ENCODE results near the gene PALLD.

The PALLD gene

GRCh38 chr4:168771251-168771650 lies 274.4 kb downstream of the PALLD start:
- no peak for DNase-seq
- H3K4me1 ChIP-seq (ENCODE audit: insufficient read depth, low read length), result no peaks in the 10 kb centered on the region
- H3K27ac ChIP-seq (ENCODE audit: low read length), result no peak overlapping the region
- no peaks in the 10 kb centered on the region for H3K79me2 ChIP-seq (ENCODE audit: insufficient read depth, low read length)
- no peak for TF ChIP-seq EZH2 (IDR thresholded peaks at IDR 0.05; ENCODE audit: borderline replicate concordance, low read depth, low read length, severe bottlenecking)
- TF ChIP-seq CTCF (IDR thresholded peaks at IDR 0.05; ENCODE audit: borderline replicate concordance, extremely low read depth, low read length, poor library complexity, severe bottlenecking), result no peak
- no peaks in the 10 kb centered on the region for H3K36me3 ChIP-seq (ENCODE audit: insufficient read depth, low read length)
- peaks cover 2% of the 10 kb centered on the region for H3K9me3 ChIP-seq (ENCODE audit: insufficient read depth, low read length, severe bottlenecking)
- ATAC-seq (ENCODE audit: insufficient read depth, low read depth), result no peak
- no peaks in the 10 kb centered on the region for H3K27me3 ChIP-seq (ENCODE audit: insufficient read depth, low read length, poor library complexity)
- H3K9ac ChIP-seq (ENCODE audit: low read depth, low read length), result no peak overlapping the region
- no peak overlapping the region for H3K4me3 ChIP-seq (ENCODE audit: low read depth in 1 of 2, low read length in 2 of 2)
- no peak overlapping the region for H2AFZ ChIP-seq (ENCODE audit: low read depth, low read length)
- no peak overlapping the region for H3K4me2 ChIP-seq (ENCODE audit: insufficient read depth, low read length)
- no peaks in the 10 kb centered on the region for H4K20me1 ChIP-seq (ENCODE audit: insufficient read depth, low read length)

DNA sequence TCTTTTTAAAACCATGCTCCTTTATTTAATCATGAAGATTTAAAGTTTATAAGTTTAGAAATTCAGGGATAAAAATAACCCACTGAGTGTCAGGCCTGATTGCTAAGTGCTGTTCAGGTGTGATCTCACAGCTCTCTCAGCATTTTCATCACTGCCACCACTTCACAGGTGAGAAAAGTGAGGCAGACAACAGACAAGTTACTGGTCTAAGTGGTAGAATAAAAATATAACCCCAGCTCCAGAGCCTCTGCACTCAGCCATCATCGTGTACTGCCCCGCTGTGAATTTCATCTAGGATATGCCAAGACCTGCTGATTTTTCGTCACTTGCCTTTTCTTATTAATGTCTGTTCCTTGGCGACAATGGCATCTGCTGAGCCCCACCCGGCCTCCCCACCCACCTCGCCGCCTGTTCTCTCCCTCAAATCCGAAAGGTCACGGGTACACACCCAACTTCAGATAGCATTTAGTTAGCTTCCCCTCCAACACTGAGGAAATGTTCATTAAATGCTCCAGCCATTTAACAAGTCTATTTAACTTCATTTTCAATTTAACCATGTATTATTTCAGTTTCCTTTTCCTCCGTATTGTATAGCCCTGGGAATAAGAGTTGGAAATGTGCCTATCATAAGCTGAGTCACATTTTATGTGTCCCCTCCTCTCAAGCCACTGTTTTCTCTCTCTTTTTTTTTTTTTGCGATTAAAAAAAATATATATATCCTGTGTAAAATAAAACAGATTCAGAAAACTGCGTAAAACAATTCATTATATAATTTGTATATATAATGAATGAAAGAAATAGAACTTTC lies 276.7 kb downstream of the PALLD start:
- H3K36me3 ChIP-seq (ENCODE audit: insufficient read depth, low read length), result no peaks in the 10 kb centered on the region
- no peak overlapping the region for H3K9ac ChIP-seq (ENCODE audit: low read depth, low read length)
- no peak for TF ChIP-seq EZH2 (IDR thresholded peaks at IDR 0.05; ENCODE audit: borderline replicate concordance, low read depth, low read length, severe bottlenecking)
- TF ChIP-seq CTCF (IDR thresholded peaks at IDR 0.05; ENCODE audit: borderline replicate concordance, extremely low read depth, low read length, poor library complexity, severe bottlenecking), result no peak
- no peak for DNase-seq
- no peak overlapping the region for H3K4me3 ChIP-seq (ENCODE audit: low read depth in 1 of 2, low read length in 2 of 2)
- no peaks in the 10 kb centered on the region for H3K79me2 ChIP-seq (ENCODE audit: insufficient read depth, low read length)
- H4K20me1 ChIP-seq (ENCODE audit: insufficient read depth, low read length), result no peaks in the 10 kb centered on the region
- no peaks in the 10 kb centered on the region for H3K27me3 ChIP-seq (ENCODE audit: insufficient read depth, low read length, poor library complexity)
- H3K4me1 ChIP-seq (ENCODE audit: insufficient read depth, low read length), result no peaks in the 10 kb centered on the region
- H3K27ac ChIP-seq (ENCODE audit: low read length), result no peak overlapping the region
- ATAC-seq (ENCODE audit: insufficient read depth, low read depth), result no peak
- no peak overlapping the region for H3K4me2 ChIP-seq (ENCODE audit: insufficient read depth, low read length)
- H2AFZ ChIP-seq (ENCODE audit: low read depth, low read length), result no peak overlapping the region
- peaks cover 2% of the 10 kb centered on the region for H3K9me3 ChIP-seq (ENCODE audit: insufficient read depth, low read length, severe bottlenecking)

GRCh38 chr4:168776382-168776781 lies 279.5 kb downstream of the PALLD start:
- Histone ChIP-seq H3K4me3 (ENCODE audit: low read depth in 1 of 2, low read length in 2 of 2) (no peak overlapping the region), H4K20me1 (ENCODE audit: insufficient read depth, low read length) (no peaks in the 10 kb centered on the region), H3K9ac (ENCODE audit: low read depth, low read length) (no peak overlapping the region), H3K4me2 (ENCODE audit: insufficient read depth, low read length) (no peak overlapping the region), H3K27ac (ENCODE audit: low read length) (no peak overlapping the region), H3K9me3 (ENCODE audit: insufficient read depth, low read length, severe bottlenecking) (peaks cover 2% of the 10 kb centered on the region), H2AFZ (ENCODE audit: low read depth, low read length) (no peak overlapping the region), H3K36me3 (ENCODE audit: insufficient read depth, low read length) (no peaks in the 10 kb centered on the region), H3K4me1 (ENCODE audit: insufficient read depth, low read length) (no peaks in the 10 kb centered on the region), H3K79me2 (ENCODE audit: insufficient read depth, low read length) (no peaks in the 10 kb centered on the region), H3K27me3 (ENCODE audit: insufficient read depth, low read length, poor library complexity) (peaks cover 3% of the 10 kb centered on the region)
- DNase-seq, result no peak
- ATAC-seq (ENCODE audit: insufficient read depth, low read depth), result no peak
- no peak for TF ChIP-seq CTCF (IDR thresholded peaks at IDR 0.05; ENCODE audit: borderline replicate concordance, extremely low read depth, low read length, poor library complexity, severe bottlenecking)
- TF ChIP-seq EZH2 (IDR thresholded peaks at IDR 0.05; ENCODE audit: borderline replicate concordance, low read depth, low read length, severe bottlenecking), result no peak
